ENCODE results near the gene NNT. TPM values are rescaled to one million over a fixed set of nuclear protein-coding genes. Genes with fewer than 3 reads are reported as not detected.
"Not testable (repeated sequence)": the region's sequence is repeated elsewhere in the genome, so short reads cannot be mapped to it uniquely, and the experiment has no call there.

Gene NNT
- total RNA-seq, 1 donor from 2014 or later = 54.2 TPM

GRCh38 chr5:43663916-43664315 lies 60.9 kb downstream of the NNT start:
- DNase-seq (ENCODE audit: extremely low read depth, low read depth, low spot score) = no peak

- no peak for DNase-seq (ENCODE audit: extremely low read depth, low read depth, low spot score)
Observed at GRCh38 chr5:43664501-43665040, 61.6 kb downstream of the NNT start.

- not testable (repeated sequence) for DNase-seq (ENCODE audit: extremely low read depth, low read depth, low spot score)
Observed at GRCh38 chr5:43665749-43666148, 62.8 kb downstream of the NNT start.

GRCh38 chr5:43666728-43667127 lies 63.7 kb downstream of the NNT start:
- not testable (repeated sequence) for DNase-seq (ENCODE audit: extremely low read depth, low read depth, low spot score)

- DNase-seq (ENCODE audit: extremely low read depth, low read depth, low spot score) = not testable (repeated sequence)
Observed at GRCh38 chr5:43667379-43667778, 64.4 kb downstream of the NNT start.

- no peak for DNase-seq (ENCODE audit: extremely low read depth, low read depth, low spot score)
Observed at GRCh38 chr5:43674536-43674935, 71.6 kb downstream of the NNT start.

- DNase-seq (ENCODE audit: extremely low read depth, low read depth, low spot score) = no peak
Observed at GRCh38 chr5:43675357-43675756, 72.4 kb downstream of the NNT start.

- DNase-seq (ENCODE audit: extremely low read depth, low read depth, low spot score) = no peak
Observed at GRCh38 chr5:43676083-43676840, 73.3 kb downstream of the NNT start.

GRCh38 chr5:43677253-43677652 lies 74.3 kb downstream of the NNT start:
- no peak for DNase-seq (ENCODE audit: extremely low read depth, low read depth, low spot score)

- no peak for DNase-seq (ENCODE audit: extremely low read depth, low read depth, low spot score)
Observed at GRCh38 chr5:43679214-43679613, 76.2 kb downstream of the NNT start.

GRCh38 chr5:43680286-43680685 lies 77.3 kb downstream of the NNT start:
- DNase-seq (ENCODE audit: extremely low read depth, low read depth, low spot score) = no peak

- DNase-seq (ENCODE audit: extremely low read depth, low read depth, low spot score) = no peak
Observed at GRCh38 chr5:43683884-43684471, 81.0 kb downstream of the NNT start.

GRCh38 chr5:43685252-43685950 lies 82.4 kb downstream of the NNT start:
- no peak for DNase-seq (ENCODE audit: extremely low read depth, low read depth, low spot score)

GRCh38 chr5:43687275-43687674 lies 84.3 kb downstream of the NNT start:
- DNase-seq (ENCODE audit: extremely low read depth, low read depth, low spot score) = no peak

GRCh38 chr5:43691275-43691674 lies 88.3 kb downstream of the NNT start:
- DNase-seq (ENCODE audit: extremely low read depth, low read depth, low spot score) = no peak

GRCh38 chr5:43691893-43692292 lies 88.9 kb downstream of the NNT start:
- DNase-seq (ENCODE audit: extremely low read depth, low read depth, low spot score) = no peak

GRCh38 chr5:43693411-43693810 lies 90.4 kb downstream of the NNT start:
- no peak for DNase-seq (ENCODE audit: extremely low read depth, low read depth, low spot score)

- DNase-seq (ENCODE audit: extremely low read depth, low read depth, low spot score) = no peak
Observed at GRCh38 chr5:43694027-43694426, 91.0 kb downstream of the NNT start.

GRCh38 chr5:43696444-43696843 lies 93.5 kb downstream of the NNT start:
- not testable (repeated sequence) for DNase-seq (ENCODE audit: extremely low read depth, low read depth, low spot score)

GRCh38 chr5:43699910-43700309 lies 96.9 kb downstream of the NNT start:
- no peak for DNase-seq (ENCODE audit: extremely low read depth, low read depth, low spot score)

- DNase-seq (ENCODE audit: extremely low read depth, low read depth, low spot score) = no peak
Observed at GRCh38 chr5:43700601-43701000, 97.6 kb downstream of the NNT start.

- DNase-seq (ENCODE audit: extremely low read depth, low read depth, low spot score) = no peak
Observed at GRCh38 chr5:43701227-43701626, 98.2 kb downstream of the NNT start.

Data from glomerular endothelial cell (primary cell).